GM12873 (cell line): ENCODE measurements around the gene NSUN3.

Source experiments
- TF ChIP-seq, protein P1 (sequence below): IDR thresholded peaks from 2 replicates; pipeline ENCODE4 v1.5.1; 2012; ENCODE audit warnings: low read depth, mild to moderate bottlenecking, moderate library complexity, low read length, control low read depth; ENCODE audit not compliant: insufficient read depth; ENCODE audit errors: missing control alignments

NSUN3 gene

DNA sequence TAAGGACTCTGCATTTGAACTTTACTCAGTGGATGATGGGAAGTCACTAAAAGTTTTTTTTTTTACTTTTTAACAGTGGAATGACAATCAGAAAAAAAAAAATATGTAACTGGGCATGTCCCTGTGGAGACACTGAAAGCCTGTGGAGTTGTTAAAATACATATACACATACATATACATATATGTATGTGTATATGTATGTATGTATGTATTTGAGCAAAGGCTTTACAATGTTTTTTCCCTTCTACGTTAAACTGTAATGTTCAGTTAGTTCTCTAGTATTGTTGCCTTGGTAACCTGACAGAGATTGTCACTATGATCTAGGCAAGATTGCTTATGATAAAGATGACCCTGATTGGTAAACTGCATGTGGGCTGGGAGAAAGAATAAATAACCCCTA, 30.3 kb downstream of the NSUN3 start:
- TF ChIP-seq, protein P1, sequence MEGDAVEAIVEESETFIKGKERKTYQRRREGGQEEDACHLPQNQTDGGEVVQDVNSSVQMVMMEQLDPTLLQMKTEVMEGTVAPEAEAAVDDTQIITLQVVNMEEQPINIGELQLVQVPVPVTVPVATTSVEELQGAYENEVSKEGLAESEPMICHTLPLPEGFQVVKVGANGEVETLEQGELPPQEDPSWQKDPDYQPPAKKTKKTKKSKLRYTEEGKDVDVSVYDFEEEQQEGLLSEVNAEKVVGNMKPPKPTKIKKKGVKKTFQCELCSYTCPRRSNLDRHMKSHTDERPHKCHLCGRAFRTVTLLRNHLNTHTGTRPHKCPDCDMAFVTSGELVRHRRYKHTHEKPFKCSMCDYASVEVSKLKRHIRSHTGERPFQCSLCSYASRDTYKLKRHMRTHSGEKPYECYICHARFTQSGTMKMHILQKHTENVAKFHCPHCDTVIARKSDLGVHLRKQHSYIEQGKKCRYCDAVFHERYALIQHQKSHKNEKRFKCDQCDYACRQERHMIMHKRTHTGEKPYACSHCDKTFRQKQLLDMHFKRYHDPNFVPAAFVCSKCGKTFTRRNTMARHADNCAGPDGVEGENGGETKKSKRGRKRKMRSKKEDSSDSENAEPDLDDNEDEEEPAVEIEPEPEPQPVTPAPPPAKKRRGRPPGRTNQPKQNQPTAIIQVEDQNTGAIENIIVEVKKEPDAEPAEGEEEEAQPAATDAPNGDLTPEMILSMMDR = no peak

DNA sequence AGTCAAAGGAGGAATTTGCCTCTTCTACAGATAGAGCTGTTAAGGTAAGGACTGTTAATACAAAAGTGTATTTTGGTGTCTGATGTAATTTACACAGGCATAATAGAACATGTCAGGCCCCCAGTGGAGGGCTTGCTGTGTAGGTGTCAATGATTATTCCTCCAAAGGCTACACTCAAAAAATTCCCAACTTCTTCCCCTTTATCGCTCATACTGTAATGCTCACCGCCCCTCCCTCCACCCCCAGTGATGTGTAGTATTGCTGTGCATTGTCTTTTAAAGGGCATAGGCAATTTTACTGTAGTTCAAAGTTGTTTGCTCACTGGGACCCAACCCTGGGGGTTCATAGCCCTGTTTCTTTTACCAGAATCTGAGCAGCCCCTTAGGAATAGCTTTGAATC, 32.2 kb downstream of the NSUN3 start:
- TF ChIP-seq, protein P1 = no peak

- TF ChIP-seq, protein P1 = peak; percentile 10
Measured at GRCh38 chr3:94098452-94098851, 35.6 kb downstream of the NSUN3 start.

GRCh38 chr3:94099311-94099710, 36.5 kb downstream of the NSUN3 start:
- TF ChIP-seq, protein P1 = no peak

DNA sequence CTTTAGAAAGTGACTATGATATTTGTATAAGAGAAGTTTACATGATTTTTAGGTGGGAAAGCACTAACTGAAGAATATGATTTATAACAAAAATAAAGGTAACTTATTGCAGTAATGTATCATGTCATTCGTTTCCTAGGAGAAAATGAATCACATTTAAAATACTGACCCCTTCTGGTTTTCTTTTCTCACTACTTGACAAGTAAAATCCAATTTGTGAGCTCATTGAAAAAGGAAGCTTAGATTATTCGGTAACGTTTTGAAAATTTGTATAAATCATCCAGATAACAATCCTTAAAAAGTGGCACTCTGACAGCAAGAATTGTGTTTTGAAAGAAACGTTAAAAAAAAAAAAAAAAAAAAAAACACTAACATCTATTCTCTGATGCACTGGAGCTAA, 39.0 kb downstream of the NSUN3 start:
- TF ChIP-seq, protein P1 = peak; percentile 14

DNA sequence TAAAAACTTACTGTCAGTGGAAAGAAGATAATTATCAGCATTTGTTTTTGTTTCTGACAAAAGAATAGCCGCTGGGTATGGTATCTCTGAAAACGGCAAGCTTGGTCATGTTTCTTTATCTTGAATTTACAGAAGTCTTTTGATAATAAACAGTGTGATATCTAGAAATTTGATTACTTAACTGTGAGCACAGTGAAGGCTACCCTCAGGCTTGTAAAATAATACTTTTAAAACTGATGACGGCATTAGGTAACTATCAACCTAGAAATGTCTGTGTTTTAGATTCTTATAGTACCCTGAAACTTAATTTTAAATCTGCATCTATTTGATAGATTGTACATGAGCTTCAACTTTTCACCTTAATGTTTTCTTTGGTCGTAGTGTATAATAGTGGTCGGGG, 43.4 kb downstream of the NSUN3 start:
- TF ChIP-seq, protein P1 = no peak

DNA sequence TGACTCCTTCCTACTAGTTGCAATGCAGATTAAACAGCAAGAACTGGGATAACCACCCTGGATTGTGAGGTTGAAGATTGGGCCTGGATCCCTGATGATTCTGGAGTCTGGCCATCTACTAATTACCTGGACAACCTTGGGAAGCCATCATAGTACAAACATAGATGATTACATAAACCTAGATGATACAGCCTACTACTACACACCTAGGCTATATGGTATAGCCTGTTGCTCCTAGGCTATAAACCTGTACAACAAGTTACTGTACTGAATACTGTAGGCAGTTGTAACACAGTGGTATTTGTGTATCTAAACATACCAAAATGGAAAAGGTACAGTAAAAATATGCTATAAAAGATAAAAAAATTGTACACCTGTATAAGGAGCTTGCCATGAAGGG, 48.0 kb downstream of the NSUN3 start:
- TF ChIP-seq, protein P1 = no peak
